Smooth muscle cell (in vitro differentiated cells): Measurements from ENCODE around the gene BEGAIN. TPM values are rescaled to one million over a fixed set of nuclear protein-coding genes. Genes with fewer than 3 reads are reported as not detected.

Experiments used
- DNase-seq: peaks from one replicate; lab custom pipeline; 2025; ENCODE audit not compliant: unreplicated experiment; lab: John Stamatoyannopoulos, UW
- H2AFZ ChIP-seq: fragments of 200-600 bp; sonication (generic); 2 replicates; pipeline ENCODE4 v1.6.0; 2016; ENCODE audit warnings: antibody characterized with exemption, low read depth, mild to moderate bottlenecking
- H3F3A ChIP-seq: fragments of 200-600 bp; sonication (generic); 2 replicates; pipeline ENCODE4 v1.6.0; 2017; ENCODE audit warnings: antibody characterized with exemption, low read depth
- H3K27ac ChIP-seq: fragments of 200-600 bp; sonication (generic); 2 replicates; pipeline ENCODE4 v1.5.1; 2016; ENCODE audit warnings: low read depth, mild to moderate bottlenecking
- H3K27me3 ChIP-seq: fragments of 200-600 bp; sonication (generic); 2 replicates; pipeline ENCODE4 v1.6.1; 2016; ENCODE audit warnings: low read depth, mild to moderate bottlenecking
- H3K36me3 ChIP-seq: fragments of 200-600 bp; sonication (generic); 2 replicates; pipeline ENCODE4 v1.5.1; 2016; ENCODE audit warnings: low read depth
- H3K4me1 ChIP-seq: fragments of 200-600 bp; sonication (generic); 2 replicates; pipeline ENCODE4 v1.5.1; 2016; ENCODE audit warnings: low read depth
- H3K4me2 ChIP-seq: fragments of 200-600 bp; sonication (generic); 2 replicates; pipeline ENCODE4 v1.6.0; 2016; ENCODE audit warnings: mild to moderate bottlenecking
- H3K4me3 ChIP-seq: fragments of 200-600 bp; sonication (generic); 2 replicates; pipeline ENCODE4 v1.5.1; 2016; ENCODE audit warnings: mild to moderate bottlenecking
- H3K79me2 ChIP-seq: fragments of 200-600 bp; sonication (generic); 2 replicates; pipeline ENCODE4 v1.6.0; 2016; ENCODE audit warnings: low read depth, mild to moderate bottlenecking
- H3K9ac ChIP-seq: fragments of 200-600 bp; sonication (generic); 2 replicates; pipeline ENCODE4 v1.6.0; 2016; ENCODE audit warnings: low read depth
- H3K9me3 ChIP-seq: fragments of 200-600 bp; sonication (generic); replicated peaks from 2 replicates; pipeline ENCODE4 v1.5.1; 2016; ENCODE audit warnings: low read depth
- H4K20me1 ChIP-seq: fragments of 200-600 bp; sonication (generic); 2 replicates; pipeline ENCODE4 v1.6.0; 2016; ENCODE audit warnings: low read depth
- CTCF ChIP-seq: fragments of 200-600 bp; sonication (generic); IDR thresholded peaks from 2 replicates; pipeline ENCODE4 v1.5.1; 2017; ENCODE audit warnings: borderline replicate concordance, mild to moderate bottlenecking, antibody characterized with exemption; ENCODE audit not compliant: insufficient read depth, poor library complexity, severe bottlenecking
- WGBS: methylation state at CpG from one replicate; pipeline ENCODE4 v1.1.7; 2016; ENCODE audit warnings: low lambda C conversion rate; 5-methylcytosine and 5-hydroxymethylcytosine counted together
- polyA plus RNA-seq: library from polyadenylated mRNA; unstranded; fragments of >200 nt; fragmentation: Nextera tagmentation; extraction: Ambion mirVana; gene quantifications from 2 replicates; pipeline ENCODE4 v1.2.1, GENCODE V29; 2016
- total RNA-seq: library from RNA; depleted of rRNA; stranded (reverse); fragments of >200 nt; gene quantifications from 2 replicates; pipeline ENCODE4 v1.2.3, GENCODE V29; 2014

The BEGAIN gene
- total and polyA plus RNA-seq, 2 experiments from 2014 or later = 4.7 to 11.7 TPM

DNA sequence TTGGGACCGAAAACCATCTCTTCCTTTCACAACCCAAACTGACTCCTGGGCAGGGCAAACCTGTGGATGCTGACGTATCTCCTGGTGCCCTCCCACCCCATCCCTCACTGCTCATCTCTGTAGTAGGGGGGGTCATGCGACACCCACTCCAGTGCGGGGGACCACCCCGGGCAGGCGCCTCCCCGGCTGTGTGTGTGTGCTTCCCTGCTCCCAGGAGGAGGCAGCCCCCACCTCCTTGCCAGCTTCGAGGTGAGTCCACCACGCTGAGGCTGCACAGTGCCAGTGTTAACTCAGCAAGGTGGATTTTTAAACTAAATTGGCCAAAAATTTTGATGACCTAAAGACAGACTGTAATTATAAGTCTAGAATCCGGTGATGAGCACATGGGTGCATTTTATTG, 46.2 kb upstream of the BEGAIN start:
- Histone ChIP-seq H2AFZ (no peak overlapping the region), H3K4me1 (no peaks in the 10 kb centered on the region), H4K20me1 (no peaks in the 10 kb centered on the region), H3K9ac (no peak overlapping the region), H3K79me2 (no peaks in the 10 kb centered on the region), H3F3A (no peaks in the 10 kb centered on the region), H3K27ac (no peak overlapping the region), H3K4me2 (no peak overlapping the region), H3K27me3 (peaks cover 5% of the 10 kb centered on the region), H3K36me3 (no peaks in the 10 kb centered on the region), H3K9me3 (no peaks in the 10 kb centered on the region), H3K4me3 (no peak overlapping the region)
- DNase-seq = no peak
- TF ChIP-seq CTCF = no peak
- WGBS = 94% methylated on average over 10 of the region's 10 CpGs

DNA sequence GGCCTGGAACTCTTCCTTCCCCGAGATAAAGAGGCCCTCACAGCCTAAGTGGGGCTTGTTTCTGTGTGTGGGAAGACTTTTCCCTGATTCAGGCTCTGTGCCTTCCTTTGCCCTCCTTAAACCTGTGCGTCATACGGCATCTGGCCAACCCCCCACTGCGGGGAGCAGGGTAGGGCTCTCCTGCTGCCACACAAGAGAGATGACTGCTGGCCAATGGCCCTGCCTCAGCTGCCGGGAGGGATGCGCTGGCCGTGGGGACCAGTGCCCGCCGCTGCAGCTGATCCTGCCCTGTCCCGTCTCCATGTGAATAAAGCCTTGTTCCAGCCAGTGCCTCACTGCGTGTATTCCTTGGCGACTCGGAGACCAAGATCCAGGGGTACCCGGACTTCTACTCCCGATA, 42.5 kb upstream of the BEGAIN start:
- no peaks in the 10 kb centered on the region for H3F3A ChIP-seq
- no peak overlapping the region for H3K27ac ChIP-seq
- no peak for DNase-seq
- H3K4me1 ChIP-seq = no peaks in the 10 kb centered on the region
- H3K79me2 ChIP-seq = no peaks in the 10 kb centered on the region
- 94% methylated on average over 15 of the region's 15 CpGs for WGBS
- H3K27me3 ChIP-seq = peaks cover under 1% of the 10 kb centered on the region
- no peak overlapping the region for H3K4me3 ChIP-seq
- no peaks in the 10 kb centered on the region for H4K20me1 ChIP-seq
- no peaks in the 10 kb centered on the region for H3K36me3 ChIP-seq
- no peak overlapping the region for H3K4me2 ChIP-seq
- TF ChIP-seq CTCF = no peak
- no peaks in the 10 kb centered on the region for H3K9me3 ChIP-seq
- no peak overlapping the region for H2AFZ ChIP-seq
- H3K9ac ChIP-seq = no peak overlapping the region

DNA sequence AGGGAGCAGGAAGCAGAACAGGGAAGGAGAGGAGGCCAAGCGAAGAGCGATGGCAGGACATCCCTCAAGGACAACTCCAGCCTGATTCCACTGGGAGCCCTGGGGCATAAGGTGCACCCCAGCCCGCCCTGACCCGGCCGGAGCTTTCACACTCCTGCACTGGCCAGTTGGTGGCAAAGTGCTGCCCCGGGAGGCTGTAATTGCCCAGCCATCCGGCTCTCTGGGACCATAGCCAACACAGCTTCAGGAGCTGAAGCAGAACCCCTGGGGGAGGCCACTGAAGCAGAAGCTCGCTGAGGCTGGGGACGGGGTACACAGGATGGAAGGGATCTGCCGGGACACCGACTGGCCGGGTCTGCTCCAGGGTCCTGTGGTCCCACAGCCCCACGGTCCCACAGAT, 41.9 kb upstream of the BEGAIN start:
- H3K27ac ChIP-seq = no peak overlapping the region
- no peaks in the 10 kb centered on the region for H3K9me3 ChIP-seq
- no peaks in the 10 kb centered on the region for H3K79me2 ChIP-seq
- no peak overlapping the region for H2AFZ ChIP-seq
- WGBS = 90% methylated on average over 13 of the region's 13 CpGs
- H3K4me2 ChIP-seq = no peak overlapping the region
- H3K9ac ChIP-seq = no peak overlapping the region
- H3K27me3 ChIP-seq = peaks cover 3% of the 10 kb centered on the region
- no peaks in the 10 kb centered on the region for H3K36me3 ChIP-seq
- TF ChIP-seq CTCF = no peak
- DNase-seq = no peak
- no peaks in the 10 kb centered on the region for H3F3A ChIP-seq
- H3K4me3 ChIP-seq = no peak overlapping the region
- H3K4me1 ChIP-seq = no peaks in the 10 kb centered on the region
- no peaks in the 10 kb centered on the region for H4K20me1 ChIP-seq

GRCh38 chr14:100628225-100628624, 41.0 kb upstream of the BEGAIN start:
- H3K9me3 ChIP-seq = no peaks in the 10 kb centered on the region
- WGBS = 93% methylated on average over 12 of the region's 12 CpGs
- H3K79me2 ChIP-seq = no peaks in the 10 kb centered on the region
- no peak overlapping the region for H3K4me3 ChIP-seq
- no peaks in the 10 kb centered on the region for H4K20me1 ChIP-seq
- H3K27ac ChIP-seq = no peak overlapping the region
- no peak for DNase-seq
- H3K4me2 ChIP-seq = no peak overlapping the region
- H3F3A ChIP-seq = no peaks in the 10 kb centered on the region
- peaks cover 5% of the 10 kb centered on the region for H3K27me3 ChIP-seq
- H3K36me3 ChIP-seq = no peaks in the 10 kb centered on the region
- H3K4me1 ChIP-seq = no peaks in the 10 kb centered on the region
- TF ChIP-seq CTCF = no peak
- no peak overlapping the region for H3K9ac ChIP-seq
- H2AFZ ChIP-seq = no peak overlapping the region
